ENCODE results near the gene SOX12. TPM values are rescaled to one million over a fixed set of nuclear protein-coding genes. Genes with fewer than 3 reads are reported as not detected.
A peak's percentile ranks its signal among the peaks of the same experiment; 100 is the strongest.

Gene SOX12
- total RNA-seq, 1 donor from 2014 or later = 5.3 TPM

GRCh38 chr20:309841-310644, 15.3 kb upstream of the SOX12 start:
- no peaks in the 10 kb centered on the region for H4K20me1 ChIP-seq (ENCODE audit: low read depth)
- Mint-ChIP-seq H3K9me3 (no peaks in the 10 kb centered on the region), H3K27ac (peak overlapping the region; percentile 99), H3K27me3 (ENCODE audit: insufficient read depth, low read depth) (no peaks in the 10 kb centered on the region), H3K4me3 (peak overlapping the region; percentile 87), H3K4me1 (peaks cover 29% of the 10 kb centered on the region), H3K36me3 (no peaks in the 10 kb centered on the region)
- no peaks in the 10 kb centered on the region for H3K9me3 ChIP-seq (ENCODE audit: low read depth)
- H3K36me3 ChIP-seq = no peaks in the 10 kb centered on the region
- peak overlapping the region; percentile 72 for H3K4me2 ChIP-seq
- peak; percentile 100 for DNase-seq (ENCODE audit: low spot score)
- no peaks in the 10 kb centered on the region for H3K79me2 ChIP-seq (ENCODE audit: low read depth)
- H3K9ac ChIP-seq = no peak overlapping the region
- peak overlapping the region; percentile 48 for H3K4me3 ChIP-seq
- no peaks in the 10 kb centered on the region for H3K27me3 ChIP-seq
- peak overlapping the region; percentile 69 for H3K27ac ChIP-seq
- peaks cover 17% of the 10 kb centered on the region for H3F3A ChIP-seq (ENCODE audit: low read depth)
- H3K4me1 ChIP-seq = peaks cover 18% of the 10 kb centered on the region
- TF ChIP-seq EZH2phosphoT487 (IDR thresholded peaks at IDR 0.05) = no peak
- TF ChIP-seq EZH2 (IDR thresholded peaks at IDR 0.05) = no peak
- TF ChIP-seq CTCF (IDR thresholded peaks at IDR 0.05) = no peak
- peak overlapping the region; percentile 59 for H2AFZ ChIP-seq (replicated peaks)

- no peaks in the 10 kb centered on the region for H3K36me3 ChIP-seq
- H3K27ac ChIP-seq = no peak overlapping the region
- no peaks in the 10 kb centered on the region for H3K79me2 ChIP-seq (ENCODE audit: low read depth)
- Mint-ChIP-seq H3K9me3 (no peaks in the 10 kb centered on the region), H3K27ac (peak overlapping the region; percentile 99), H3K4me1 (peaks cover 29% of the 10 kb centered on the region), H3K4me3 (peak overlapping the region; percentile 87), H3K27me3 (ENCODE audit: insufficient read depth, low read depth) (no peaks in the 10 kb centered on the region), H3K36me3 (no peaks in the 10 kb centered on the region)
- H3K4me1 ChIP-seq = peaks cover 18% of the 10 kb centered on the region
- H3K9ac ChIP-seq = no peak overlapping the region
- H4K20me1 ChIP-seq (ENCODE audit: low read depth) = no peaks in the 10 kb centered on the region
- H3K9me3 ChIP-seq (ENCODE audit: low read depth) = no peaks in the 10 kb centered on the region
- peaks cover 17% of the 10 kb centered on the region for H3F3A ChIP-seq (ENCODE audit: low read depth)
- peak overlapping the region; percentile 28 for H2AFZ ChIP-seq (replicated peaks)
- DNase-seq (ENCODE audit: low spot score) = no peak
- peak overlapping the region; percentile 68 for H3K4me2 ChIP-seq
- H3K27me3 ChIP-seq = no peaks in the 10 kb centered on the region
- no peak for TF ChIP-seq CTCF (IDR thresholded peaks at IDR 0.05)
- TF ChIP-seq EZH2phosphoT487 (IDR thresholded peaks at IDR 0.05) = no peak
- TF ChIP-seq EZH2 (IDR thresholded peaks at IDR 0.05) = no peak
- peak overlapping the region; percentile 29 for H3K4me3 ChIP-seq
These were observed 14.7 kb upstream of the SOX12 start for GRCh38 chr20:310645-311044.

GRCh38 chr20:311609-312008, 13.7 kb upstream of the SOX12 start:
- Histone ChIP-seq H3K27me3 (no peaks in the 10 kb centered on the region), H3K4me3 (no peak overlapping the region), H3K4me2 (no peak overlapping the region), H3K79me2 (ENCODE audit: low read depth) (no peaks in the 10 kb centered on the region), H3F3A (ENCODE audit: low read depth) (peaks cover 17% of the 10 kb centered on the region), H3K27ac (no peak overlapping the region), H3K9me3 (ENCODE audit: low read depth) (no peaks in the 10 kb centered on the region), H3K9ac (no peak overlapping the region), H3K36me3 (no peaks in the 10 kb centered on the region), H2AFZ (replicated peaks) (no peak overlapping the region), H4K20me1 (ENCODE audit: low read depth) (no peaks in the 10 kb centered on the region), H3K4me1 (peaks cover 18% of the 10 kb centered on the region)
- Mint-ChIP-seq H3K27me3 (ENCODE audit: insufficient read depth, low read depth) (peaks cover 2% of the 10 kb centered on the region), H3K9me3 (no peaks in the 10 kb centered on the region), H3K36me3 (peaks cover 4% of the 10 kb centered on the region), H3K4me1 (peaks cover 29% of the 10 kb centered on the region), H3K27ac (peak overlapping the region; percentile 80), H3K4me3 (peak overlapping the region; percentile 54)
- TF ChIP-seq CTCF (IDR thresholded peaks at IDR 0.05) = no peak
- DNase-seq (ENCODE audit: low spot score) = no peak

Data from neural progenitor cell (in vitro differentiated cells).